Upper lobe of left lung (tissue), 6 donors: Measurements from ENCODE around the gene ANKRD26. TPM values are rescaled to one million over a fixed set of nuclear protein-coding genes. Genes with fewer than 3 reads are reported as not detected.

Experiments
- ATAC-seq, 2 donors: fragments of 200-7000 bp; cut with Tn5 transposase; one replicate each; pipeline ENCODE4 v1.9.1; 2022; ENCODE audit warnings: mild to moderate bottlenecking in 2 of 2, moderate library complexity in 2 of 2; ENCODE audit not compliant: low FRiP score in 2 of 2
- DNase-seq, 2 donors: peaks; one replicate each; pipeline ENCODE4 v3.0.0-alpha.2; 2019 to 2020
- H3K27ac ChIP-seq, 4 donors: fragments of 200-600 bp; sonication (generic); one replicate each; pipeline ENCODE4 v1.5.1; 2016 to 2019
- H3K27me3 ChIP-seq, 4 donors: fragments of 200-600 bp; sonication (generic); one replicate each; pipeline ENCODE4 v1.5.1; 2017 to 2019
- H3K36me3 ChIP-seq, 4 donors: fragments of 200-600 bp; sonication (generic); one replicate each; pipeline ENCODE4 v1.5.1; 2016 to 2019
- H3K4me1 ChIP-seq, 4 donors: fragments of 200-600 bp; sonication (generic); one replicate each; pipeline ENCODE4 v1.5.1; 2018 to 2019
- H3K4me3 ChIP-seq, 4 donors: fragments of 200-600 bp; sonication (generic); one replicate each; pipeline ENCODE4 v1.5.1; 2017 to 2019; ENCODE audit warnings: mild to moderate bottlenecking in 2 of 4, moderate library complexity in 1 of 4
- H3K9me3 ChIP-seq, 4 donors: fragments of 200-600 bp; sonication (generic); one replicate each; pipeline ENCODE4 v1.5.1; 2018 to 2019
- EP300 ChIP-seq, 4 donors: sonication (generic); formaldehyde crosslinking; IDR thresholded peaks; one replicate each; pipeline ENCODE4 v1.5.1; 2017; ENCODE audit warnings: antibody characterized with exemption in 4 of 4, control low read depth in 2 of 4
- POLR2A ChIP-seq, 4 donors: fragments of 450-650 bp; IDR thresholded peaks; one replicate each; pipeline ENCODE4 v1.5.1; 2016 to 2017; ENCODE audit warnings: antibody characterized with exemption in 4 of 4, mild to moderate bottlenecking in 2 of 4
- POLR2AphosphoS5 ChIP-seq, 2 donors: sonication (generic); formaldehyde crosslinking; IDR thresholded peaks; one replicate each; pipeline ENCODE4 v1.5.1; 2017; ENCODE audit warnings: antibody characterized with exemption in 2 of 2
- WGBS, 2 donors: methylation state at CpG; one replicate each; pipeline ENCODE4 v1.1.5; 2017 to 2018; 5-methylcytosine and 5-hydroxymethylcytosine counted together
- total RNA-seq, 6 donors: library from RNA; depleted of rRNA in 4 of 6; stranded (reverse); fragments of >200 nt in 4 of 6; gene quantifications; one replicate each; pipeline versions ENCODE4 v1.1.0 to v1.2.1, GENCODE V29; 2016 to 2021
- TF ChIP-seq, protein P1 (sequence below), 6 experiments: fragments of 450-650 bp in 4 of 6; fragments of 200-600 bp in 2 of 6; sonication (generic) in 2 of 6; IDR thresholded peaks; one replicate each; pipeline ENCODE4 v1.5.1; 2016 to 2019; ENCODE audit warnings: antibody characterized with exemption in 6 of 6
- donor health status: DM: no; HTN: no; CAD: no; lungs with moderate emphysema.
- donor health status: DM: no; HTN: yes; CAD: no; lungs with severe emphysema.

ANKRD26 gene
- total RNA-seq, 6 donors from 2014 or later, result 4.9 to 45.1 (median 6.5) TPM

DNA sequence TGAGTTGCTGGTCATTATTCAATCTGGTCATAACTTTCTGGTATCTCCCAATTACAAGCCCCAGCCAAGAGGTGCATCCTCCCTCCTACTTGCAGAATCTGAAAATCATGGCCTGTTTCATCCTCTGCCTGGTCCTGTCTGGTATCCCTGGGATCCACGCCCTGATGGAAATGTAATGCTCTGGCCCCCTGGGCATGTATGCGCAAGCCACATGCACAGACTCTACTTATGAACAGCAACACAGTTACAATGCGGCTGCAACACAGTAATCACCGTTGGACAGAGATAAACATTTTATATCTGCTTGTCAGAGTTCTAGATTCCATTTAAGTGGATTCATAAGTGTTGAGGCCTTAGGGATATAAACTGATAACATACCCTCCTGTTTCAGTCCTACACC is 121.8 kb downstream of the ANKRD26 start:
- no peaks in the 10 kb centered on the region for H3K9me3 ChIP-seq
- H3K36me3 ChIP-seq, result no peaks in the 10 kb centered on the region
- H3K4me1 ChIP-seq, result no peaks in the 10 kb centered on the region
- TF ChIP-seq, protein P1, sequence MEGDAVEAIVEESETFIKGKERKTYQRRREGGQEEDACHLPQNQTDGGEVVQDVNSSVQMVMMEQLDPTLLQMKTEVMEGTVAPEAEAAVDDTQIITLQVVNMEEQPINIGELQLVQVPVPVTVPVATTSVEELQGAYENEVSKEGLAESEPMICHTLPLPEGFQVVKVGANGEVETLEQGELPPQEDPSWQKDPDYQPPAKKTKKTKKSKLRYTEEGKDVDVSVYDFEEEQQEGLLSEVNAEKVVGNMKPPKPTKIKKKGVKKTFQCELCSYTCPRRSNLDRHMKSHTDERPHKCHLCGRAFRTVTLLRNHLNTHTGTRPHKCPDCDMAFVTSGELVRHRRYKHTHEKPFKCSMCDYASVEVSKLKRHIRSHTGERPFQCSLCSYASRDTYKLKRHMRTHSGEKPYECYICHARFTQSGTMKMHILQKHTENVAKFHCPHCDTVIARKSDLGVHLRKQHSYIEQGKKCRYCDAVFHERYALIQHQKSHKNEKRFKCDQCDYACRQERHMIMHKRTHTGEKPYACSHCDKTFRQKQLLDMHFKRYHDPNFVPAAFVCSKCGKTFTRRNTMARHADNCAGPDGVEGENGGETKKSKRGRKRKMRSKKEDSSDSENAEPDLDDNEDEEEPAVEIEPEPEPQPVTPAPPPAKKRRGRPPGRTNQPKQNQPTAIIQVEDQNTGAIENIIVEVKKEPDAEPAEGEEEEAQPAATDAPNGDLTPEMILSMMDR (IDR thresholded peaks at IDR 0.05), result no peak
- TF ChIP-seq POLR2AphosphoS5 (IDR thresholded peaks at IDR 0.05) (no peak), EP300 (IDR thresholded peaks at IDR 0.05) (no peak), POLR2A (IDR thresholded peaks at IDR 0.05) (no peak)
- no peak overlapping the region for H3K27ac ChIP-seq
- ATAC-seq, result no peak
- WGBS, 2 donors, result 94 to 95% methylated on average over 2 to 4 of the region's 4 CpGs
- no peak for DNase-seq
- H3K4me3 ChIP-seq, result no peak overlapping the region
- H3K27me3 ChIP-seq, result no peaks in the 10 kb centered on the region

DNA sequence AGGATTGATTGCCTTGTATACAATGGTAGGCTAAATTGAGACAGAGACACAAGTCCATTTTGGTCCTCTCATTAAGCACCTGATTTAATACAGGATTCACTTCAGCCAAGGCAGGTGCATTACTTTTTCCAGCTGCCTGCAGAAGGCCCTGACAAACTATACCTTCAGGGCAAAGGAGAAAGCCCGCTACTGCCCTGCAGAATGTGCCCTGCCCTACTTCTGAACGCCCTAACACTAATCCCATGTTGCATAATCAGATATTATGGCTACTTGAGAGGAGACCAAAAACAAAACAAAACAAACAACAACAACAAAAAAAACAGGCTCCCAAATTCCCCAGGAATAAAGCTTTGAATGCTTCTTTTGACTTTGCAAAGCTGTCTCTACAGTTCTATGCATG is 122.7 kb downstream of the ANKRD26 start:
- Histone ChIP-seq H3K4me3 (no peak overlapping the region), H3K36me3 (no peaks in the 10 kb centered on the region), H3K27ac (no peak overlapping the region), H3K27me3 (no peaks in the 10 kb centered on the region), H3K9me3 (no peaks in the 10 kb centered on the region), H3K4me1 (no peaks in the 10 kb centered on the region)
- WGBS, 2 donors, result 85 to 87% methylated on average over 2 of the region's 2 CpGs
- DNase-seq, result no peak
- no peak for ATAC-seq
- TF ChIP-seq POLR2AphosphoS5 (IDR thresholded peaks at IDR 0.05) (no peak), POLR2A (IDR thresholded peaks at IDR 0.05) (no peak), EP300 (IDR thresholded peaks at IDR 0.05) (no peak)
- TF ChIP-seq, protein P1 (IDR thresholded peaks at IDR 0.05), result no peak

DNA sequence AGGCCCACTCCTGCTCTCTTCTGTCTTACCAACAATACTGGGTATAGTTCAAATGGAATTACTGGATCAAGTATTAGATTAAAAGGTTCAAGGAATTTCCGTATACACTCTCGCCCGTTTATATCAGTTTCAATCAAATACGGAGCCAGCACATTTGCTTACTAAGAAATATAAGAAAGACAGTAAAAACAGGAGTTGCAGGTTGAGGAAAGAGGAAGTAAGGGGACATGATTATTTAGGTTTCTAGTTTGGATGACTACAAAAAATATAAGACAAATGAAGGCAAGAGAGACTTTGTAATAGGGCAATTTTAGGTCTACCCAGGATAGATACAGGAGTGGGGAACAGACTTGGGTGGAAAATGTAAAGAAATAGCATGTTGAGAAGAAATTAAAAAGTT is 129.6 kb downstream of the ANKRD26 start:
- Histone ChIP-seq H3K4me3 (no peak overlapping the region), H3K4me1 (no peaks in the 10 kb centered on the region), H3K27ac (no peak overlapping the region), H3K36me3 (no peaks in the 10 kb centered on the region), H3K9me3 (no peaks in the 10 kb centered on the region), H3K27me3 (no peaks in the 10 kb centered on the region)
- ATAC-seq (no peak), DNase-seq (no peak)
- no peak for TF ChIP-seq EP300 (IDR thresholded peaks at IDR 0.05)
- TF ChIP-seq POLR2A (IDR thresholded peaks at IDR 0.05), result no peak
- TF ChIP-seq, protein P1 (IDR thresholded peaks at IDR 0.05), result no peak
- TF ChIP-seq POLR2AphosphoS5 (IDR thresholded peaks at IDR 0.05), result no peak
- 87 to 91% methylated on average over 4 of the region's 4 CpGs for WGBS, 2 donors

DNA sequence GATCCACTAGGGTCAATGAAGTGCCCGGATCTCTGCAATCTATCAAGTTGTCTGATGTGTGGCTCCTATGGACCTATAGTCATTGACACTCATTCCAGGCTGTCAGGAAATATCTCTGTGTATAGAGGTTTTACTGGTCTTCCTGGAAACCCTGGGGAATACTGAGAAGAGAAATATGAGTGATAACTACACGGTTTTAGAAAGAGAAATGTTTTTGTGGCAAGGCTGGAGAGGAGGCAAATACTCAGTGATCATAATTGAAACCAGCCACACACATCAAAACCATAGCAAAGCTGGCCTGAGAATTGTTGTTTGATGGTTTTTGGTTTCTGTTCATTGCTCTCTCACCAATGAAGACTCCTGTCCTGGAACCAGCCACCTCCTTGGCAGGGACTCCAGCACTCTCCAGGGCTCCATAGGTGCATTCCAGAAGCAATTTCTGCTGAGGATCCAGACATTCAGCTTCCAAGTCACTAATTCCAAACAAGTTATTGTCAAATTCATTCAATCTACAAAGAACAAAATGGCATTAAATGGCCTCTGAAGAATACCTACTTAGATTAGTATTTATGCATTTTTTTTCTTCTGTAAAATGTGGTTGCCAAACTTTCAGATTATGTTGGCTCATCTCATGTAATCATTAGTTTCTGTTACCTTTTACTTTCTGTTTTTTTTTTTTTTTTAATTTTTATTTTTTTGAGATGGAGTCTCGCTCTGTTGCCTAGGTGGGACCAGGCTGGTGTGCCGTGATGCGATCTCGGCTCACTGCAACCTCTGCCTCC is 131.0 kb downstream of the ANKRD26 start:
- Histone ChIP-seq H3K4me3 (no peak overlapping the region), H3K9me3 (no peaks in the 10 kb centered on the region), H3K36me3 (no peaks in the 10 kb centered on the region), H3K4me1 (no peaks in the 10 kb centered on the region), H3K27me3 (no peaks in the 10 kb centered on the region), H3K27ac (no peak overlapping the region)
- TF ChIP-seq EP300 (IDR thresholded peaks at IDR 0.05), result no peak
- TF ChIP-seq POLR2A (IDR thresholded peaks at IDR 0.05), result no peak
- no peak for TF ChIP-seq POLR2AphosphoS5 (IDR thresholded peaks at IDR 0.05)
- TF ChIP-seq, protein P1 (IDR thresholded peaks at IDR 0.05), result no peak
- DNase-seq (no peak), ATAC-seq (no peak)
- WGBS, 2 donors, result 86 to 91% methylated on average over 6 of the region's 6 CpGs

DNA sequence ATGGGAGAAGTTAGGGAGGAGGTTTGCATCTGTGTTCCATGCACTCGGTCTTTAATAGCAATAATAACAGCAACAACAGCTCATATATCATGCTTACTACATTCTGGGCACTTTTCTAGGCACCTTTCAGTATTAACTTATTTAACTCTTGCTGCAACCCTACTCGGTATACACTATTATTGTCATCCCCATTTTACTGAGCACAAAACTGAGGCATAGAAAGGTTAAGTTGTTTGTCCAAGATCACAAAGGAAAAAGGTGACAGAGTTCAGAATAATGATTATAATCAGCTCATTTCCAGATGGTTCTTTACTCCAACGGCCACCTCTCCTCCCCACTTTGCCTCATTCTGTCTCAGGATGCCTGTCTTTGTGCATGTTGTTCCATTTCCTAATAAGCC is 137.5 kb downstream of the ANKRD26 start:
- Histone ChIP-seq H3K27ac (no peak overlapping the region), H3K4me1 (no peaks in the 10 kb centered on the region), H3K36me3 (no peaks in the 10 kb centered on the region), H3K27me3 (no peaks in the 10 kb centered on the region), H3K4me3 (no peak overlapping the region), H3K9me3 (no peaks in the 10 kb centered on the region)
- ATAC-seq (no peak), DNase-seq (no peak)
- TF ChIP-seq EP300 (IDR thresholded peaks at IDR 0.05), result no peak
- TF ChIP-seq POLR2A (IDR thresholded peaks at IDR 0.05), result no peak
- no peak for TF ChIP-seq POLR2AphosphoS5 (IDR thresholded peaks at IDR 0.05)
- TF ChIP-seq, protein P1 (IDR thresholded peaks at IDR 0.05), result no peak
- WGBS, 2 donors, result 83 to 84% methylated on average over 3 of the region's 3 CpGs
